GM06990 (cell line): ENCODE results near the gene TEAD1.

ENCODE experiments used
- DNase-seq: peaks from one replicate; pipeline ENCODE4 v3.0.0-alpha.2; 2011; ENCODE audit not compliant: insufficient read length; ENCODE audit errors: extremely low read depth
- H3K27me3 ChIP-seq: replicated peaks from 2 replicates; pipeline ENCODE4 v1.6.0; 2011; ENCODE audit warnings: low read length; ENCODE audit not compliant: control insufficient read depth, insufficient read depth
- H3K36me3 ChIP-seq: 2 replicates; pipeline ENCODE4 v1.5.1; 2011; ENCODE audit warnings: low read length; ENCODE audit not compliant: control insufficient read depth, insufficient read depth
- H3K4me3 ChIP-seq: replicated peaks from 2 replicates; pipeline ENCODE4 v1.5.1; 2011; ENCODE audit warnings: low read depth, mild to moderate bottlenecking, control low read depth, low read length
- TF ChIP-seq, protein P1 (sequence below): IDR thresholded peaks from 2 replicates; pipeline ENCODE4 v1.5.1; 2011; ENCODE audit warnings: low read length, control low read depth, mild to moderate bottlenecking, inconsistent platforms; ENCODE audit not compliant: insufficient read depth, poor library complexity, severe bottlenecking

Gene TEAD1

DNA sequence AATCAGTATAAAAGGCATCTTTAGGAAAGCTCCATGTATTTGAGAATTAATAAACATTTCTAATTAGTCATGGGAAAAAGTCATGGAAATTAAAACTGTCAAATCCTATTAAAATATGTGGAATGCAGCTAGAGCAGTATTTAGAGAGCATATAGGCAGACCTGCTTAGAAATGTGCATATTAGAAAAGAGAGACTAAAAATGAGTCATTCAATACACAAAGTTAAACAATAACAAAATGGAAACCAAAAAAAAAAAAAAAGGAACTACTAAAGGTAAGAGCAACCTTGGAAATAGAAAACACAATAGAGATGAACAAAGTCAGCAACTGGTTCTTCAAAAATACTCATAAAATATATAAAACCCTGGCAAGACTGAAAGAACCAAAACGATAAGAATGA is 275.2 kb downstream of the TEAD1 start:
- no peak for DNase-seq
- no peaks in the 10 kb centered on the region for H3K27me3 ChIP-seq
- TF ChIP-seq, protein P1, sequence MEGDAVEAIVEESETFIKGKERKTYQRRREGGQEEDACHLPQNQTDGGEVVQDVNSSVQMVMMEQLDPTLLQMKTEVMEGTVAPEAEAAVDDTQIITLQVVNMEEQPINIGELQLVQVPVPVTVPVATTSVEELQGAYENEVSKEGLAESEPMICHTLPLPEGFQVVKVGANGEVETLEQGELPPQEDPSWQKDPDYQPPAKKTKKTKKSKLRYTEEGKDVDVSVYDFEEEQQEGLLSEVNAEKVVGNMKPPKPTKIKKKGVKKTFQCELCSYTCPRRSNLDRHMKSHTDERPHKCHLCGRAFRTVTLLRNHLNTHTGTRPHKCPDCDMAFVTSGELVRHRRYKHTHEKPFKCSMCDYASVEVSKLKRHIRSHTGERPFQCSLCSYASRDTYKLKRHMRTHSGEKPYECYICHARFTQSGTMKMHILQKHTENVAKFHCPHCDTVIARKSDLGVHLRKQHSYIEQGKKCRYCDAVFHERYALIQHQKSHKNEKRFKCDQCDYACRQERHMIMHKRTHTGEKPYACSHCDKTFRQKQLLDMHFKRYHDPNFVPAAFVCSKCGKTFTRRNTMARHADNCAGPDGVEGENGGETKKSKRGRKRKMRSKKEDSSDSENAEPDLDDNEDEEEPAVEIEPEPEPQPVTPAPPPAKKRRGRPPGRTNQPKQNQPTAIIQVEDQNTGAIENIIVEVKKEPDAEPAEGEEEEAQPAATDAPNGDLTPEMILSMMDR: no peak
- H3K4me3 ChIP-seq: no peak overlapping the region
- no peaks in the 10 kb centered on the region for H3K36me3 ChIP-seq

DNA sequence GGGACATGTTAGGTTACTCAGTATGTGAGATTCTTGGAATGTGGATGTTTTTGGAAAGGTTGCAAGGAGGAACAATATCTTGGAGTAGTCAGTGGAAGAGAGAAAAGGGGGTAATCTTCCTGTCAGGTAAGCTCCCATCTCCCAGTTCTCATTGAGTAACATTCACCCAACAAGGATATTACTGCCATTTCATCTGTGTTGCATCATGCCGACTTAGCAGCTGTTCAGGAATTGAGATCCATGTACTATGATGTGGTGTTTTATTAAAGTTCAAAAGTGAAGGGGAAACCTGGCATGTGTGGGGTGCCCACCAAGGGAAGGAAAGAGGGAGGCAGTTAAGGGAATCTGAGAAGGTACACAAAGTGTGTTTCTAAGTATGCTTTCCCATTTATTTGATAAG is 276.4 kb downstream of the TEAD1 start:
- DNase-seq: no peak
- Histone ChIP-seq H3K4me3 (no peak overlapping the region), H3K36me3 (no peaks in the 10 kb centered on the region), H3K27me3 (no peaks in the 10 kb centered on the region)
- TF ChIP-seq, protein P1: no peak

DNA sequence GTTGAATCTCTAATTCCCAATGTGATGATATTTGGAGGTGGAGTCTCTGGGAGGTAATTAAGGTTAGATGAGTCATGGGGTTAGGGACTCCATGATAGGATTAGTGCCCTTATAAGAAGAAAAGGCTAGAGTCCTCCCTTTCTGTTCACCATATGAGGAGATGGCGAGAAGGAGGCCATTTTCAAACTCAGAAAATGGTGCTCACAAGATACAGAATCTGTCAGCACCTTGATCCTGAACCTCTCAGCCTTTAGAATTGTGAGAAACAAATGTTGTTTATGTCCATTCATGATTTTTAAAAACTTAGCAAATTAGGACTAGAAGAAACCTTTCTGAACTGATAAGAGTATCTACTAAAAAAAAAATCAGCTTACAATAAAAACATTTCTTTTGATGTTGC is 277.2 kb downstream of the TEAD1 start:
- Histone ChIP-seq H3K27me3 (no peaks in the 10 kb centered on the region), H3K4me3 (no peak overlapping the region), H3K36me3 (no peaks in the 10 kb centered on the region)
- TF ChIP-seq, protein P1: no peak
- no peak for DNase-seq

DNA sequence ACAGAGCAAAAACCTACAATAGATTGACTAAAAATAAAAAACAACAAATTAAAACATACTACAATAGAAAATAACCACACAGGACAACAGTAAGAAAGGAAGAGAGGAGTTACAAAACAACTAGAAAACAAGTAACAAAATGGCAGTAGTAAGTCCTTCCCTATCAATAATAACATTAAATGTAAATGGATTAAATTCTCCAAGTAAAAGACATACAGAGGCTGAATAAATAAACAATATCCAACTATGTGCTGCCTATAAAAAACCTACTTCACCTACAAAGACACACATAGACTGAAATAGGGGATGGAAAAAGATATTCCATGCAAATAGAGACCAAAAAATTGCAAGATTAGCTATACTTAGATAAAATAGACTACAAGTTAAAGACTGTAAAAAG is 277.9 kb downstream of the TEAD1 start:
- DNase-seq: no peak
- Histone ChIP-seq H3K4me3 (no peak overlapping the region), H3K27me3 (no peaks in the 10 kb centered on the region), H3K36me3 (no peaks in the 10 kb centered on the region)
- TF ChIP-seq, protein P1: no peak

DNA sequence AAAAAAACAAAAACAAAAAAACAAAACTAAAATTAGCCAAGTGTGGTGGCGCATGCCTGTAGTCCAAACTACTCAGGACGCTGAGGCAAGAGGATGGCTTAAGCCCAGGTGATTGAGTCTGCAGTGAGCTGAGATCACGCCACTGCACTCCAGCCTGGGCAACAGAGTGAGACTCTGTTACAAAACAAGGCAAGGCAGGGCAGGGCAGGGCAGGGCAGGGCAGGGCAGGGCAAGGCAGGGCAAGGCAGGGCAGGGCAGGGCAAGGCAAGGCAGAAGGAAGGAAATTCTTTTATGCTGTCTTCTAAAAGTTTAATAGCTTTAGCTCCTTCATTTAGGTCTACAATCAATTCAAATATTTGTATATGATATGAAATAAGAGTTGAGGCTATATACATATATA is 284.8 kb downstream of the TEAD1 start:
- no peak overlapping the region for H3K4me3 ChIP-seq
- no peaks in the 10 kb centered on the region for H3K27me3 ChIP-seq
- TF ChIP-seq, protein P1: no peak
- no peak for DNase-seq
- H3K36me3 ChIP-seq: no peaks in the 10 kb centered on the region

DNA sequence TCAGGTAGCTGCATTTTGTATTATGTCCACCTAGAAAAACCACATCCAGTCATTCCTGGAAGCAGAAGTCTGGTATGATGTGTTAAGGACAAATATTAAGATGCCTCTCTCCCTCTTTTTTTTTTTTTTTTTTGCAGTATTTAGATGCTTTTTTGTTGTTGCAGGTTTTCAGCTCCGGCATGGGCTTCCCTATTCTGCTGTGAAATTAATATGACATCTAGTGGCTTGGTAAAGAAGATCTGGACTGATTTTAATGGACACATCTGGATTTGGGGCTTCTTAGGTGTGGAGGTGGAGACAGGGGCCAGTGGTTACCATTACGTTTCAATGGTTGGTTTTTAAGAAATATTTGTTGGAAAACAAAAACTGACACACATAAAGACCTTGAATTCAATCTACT is 287.4 kb downstream of the TEAD1 start:
- no peaks in the 10 kb centered on the region for H3K27me3 ChIP-seq
- no peak for DNase-seq
- TF ChIP-seq, protein P1: no peak
- H3K4me3 ChIP-seq: no peak overlapping the region
- H3K36me3 ChIP-seq: no peaks in the 10 kb centered on the region
